Natural killer cell treated with Interleukin-12 subunit alpha and Interleukin-12 subunit beta and Interleukin-15 and Interleukin-18, amount 100 ng/mL, for 72 hours (primary cell): Measurements from ENCODE around the gene MS4A2. TPM values are rescaled to one million over a fixed set of nuclear protein-coding genes. Genes with fewer than 3 reads are reported as not detected.
"Not testable (repeated sequence)": the region's sequence is repeated elsewhere in the genome, so short reads cannot be mapped to it uniquely, and the experiment has no call there.

Source experiments
- ATAC-seq, 2 donors: fragments of 150-1000 bp; cut with Tn5 transposase in 1 of 2; sonication (Bioruptor Pico), chemical (Tn5 transposase) in 1 of 2; 2 replicates each; pipeline ENCODE4 v1.10.0; 2021
- DNase-seq: peaks from one replicate; pipeline ENCODE4 v3.0.0; 2022; ENCODE audit warnings: low spot score
- H3K27ac Mint-ChIP-seq, 2 donors: 1 replicate in 1 of 2; 2 replicates in 1 of 2; pipeline ENCODE4 v1.8.0; 2022; ENCODE audit warnings: mixed read lengths in 2 of 2, mild to moderate bottlenecking in 1 of 2, moderate library complexity in 1 of 2
- H3K27me3 Mint-ChIP-seq, 2 donors: 1 replicate in 1 of 2; 2 replicates in 1 of 2; pipeline ENCODE4 v1.8.0; 2022; ENCODE audit warnings: mixed read lengths in 2 of 2
- H3K36me3 Mint-ChIP-seq: one replicate; pipeline ENCODE4 v1.8.0; 2022; ENCODE audit warnings: mixed read lengths
- H3K4me1 Mint-ChIP-seq, 2 donors: 1 replicate in 1 of 2; 2 replicates in 1 of 2; pipeline ENCODE4 v1.8.0; 2022; ENCODE audit warnings: low read depth in 2 of 2, mixed read lengths in 2 of 2, mild to moderate bottlenecking in 1 of 2
- H3K4me3 Mint-ChIP-seq: one replicate; pipeline ENCODE4 v1.8.0; 2022; ENCODE audit warnings: mixed read lengths
- H3K9me3 Mint-ChIP-seq: 2 replicates; pipeline ENCODE4 v1.8.0; 2022; ENCODE audit warnings: mixed read lengths
- total RNA-seq, 2 donors: library from RNA; stranded (reverse); gene quantifications; one replicate each; pipeline ENCODE4 v1.2.3, GENCODE V29; 2022

The MS4A2 gene
- 1 to 10 TPM in 1 of 2 donors, not detected in 1; 1.6 TPM for total RNA-seq

- Mint-ChIP-seq H3K4me3 (peak within 1 kb of the TSS; percentile 9), H3K9me3 (no peaks in the 10 kb centered on the region), H3K27me3 (peaks cover 9 to 12% of the 10 kb centered on the region in 2 donors), H3K4me1 (no peaks in the 10 kb centered on the region), H3K27ac (peak within 1 kb of the TSS in 1 of 2 donors; percentile 32), H3K36me3 (no peaks in the 10 kb centered on the region)
- DNase-seq (no peak), ATAC-seq (no peak)
These were observed at the start of gene MS4A2 for GRCh38 chr11:60088364-60088763. MS4A2 (plus strand) TSS chr11:60088664; CDS start chr11:60088766, 102 bp downstream.

DNA sequence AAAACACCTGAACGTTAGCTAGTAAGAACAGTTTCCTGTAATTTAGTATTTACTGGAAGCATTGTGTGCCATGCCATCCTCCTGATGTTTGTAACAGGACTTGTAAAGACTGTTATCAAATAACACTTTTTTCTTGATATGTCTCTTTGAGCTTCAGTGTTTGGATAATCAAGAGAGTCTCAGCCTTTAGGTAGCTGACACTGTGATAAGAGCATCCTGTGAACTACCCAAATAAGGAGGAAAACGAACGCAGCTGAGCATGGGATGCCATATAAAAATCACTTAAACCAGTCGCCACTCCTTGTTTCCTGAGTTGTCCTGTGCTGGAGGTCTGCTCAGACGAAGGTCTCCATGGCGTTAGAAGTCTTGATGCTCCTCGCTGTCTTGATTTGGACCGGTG is 48.4 kb upstream of the MS4A2 start, which contains the start of gene OOSP2:
Gene OOSP2, plus strand, starts transcription at position 301 of the 400 bp plus-strand sequence. Its CDS starts 51 bp downstream, at position 352.
- no peaks in the 10 kb centered on the region for H3K9me3 Mint-ChIP-seq
- H3K27ac Mint-ChIP-seq = no peak within 1 kb of the TSS
- no peak within 1 kb of the TSS for H3K4me3 Mint-ChIP-seq
- H3K27me3 Mint-ChIP-seq = peaks cover 4 to 14% of the 10 kb centered on the region in 2 donors
- no peaks in the 10 kb centered on the region for H3K36me3 Mint-ChIP-seq
- H3K4me1 Mint-ChIP-seq = no peaks in the 10 kb centered on the region
- DNase-seq = no peak
- no peak for ATAC-seq

- DNase-seq, H3K36me3 Mint-ChIP-seq, H3K4me1 Mint-ChIP-seq, H3K27ac Mint-ChIP-seq, H3K9me3 Mint-ChIP-seq, ATAC-seq, H3K4me3 Mint-ChIP-seq: not testable (repeated sequence)
- peaks cover 0 to 21% of the 10 kb centered on the region in 2 donors for H3K27me3 Mint-ChIP-seq
These were observed 38.0 kb upstream of the MS4A2 start for GRCh38 chr11:60050422-60050821.

GRCh38 chr11:60050839-60051238 is 37.6 kb upstream of the MS4A2 start:
- peaks cover 0 to 20% of the 10 kb centered on the region in 2 donors for H3K27me3 Mint-ChIP-seq
- H3K27ac Mint-ChIP-seq, DNase-seq, H3K4me1 Mint-ChIP-seq, H3K9me3 Mint-ChIP-seq, H3K36me3 Mint-ChIP-seq, H3K4me3 Mint-ChIP-seq, ATAC-seq: not testable (repeated sequence)

- H3K4me3 Mint-ChIP-seq = no peak within 1 kb of the TSS
- H3K27ac Mint-ChIP-seq = peak within 1 kb of the TSS in 1 of 2 donors; percentile 45
- H3K27me3 Mint-ChIP-seq = peaks cover 2 to 16% of the 10 kb centered on the region in 2 donors
- no peak for DNase-seq
- H3K4me1 Mint-ChIP-seq = peaks cover 0 to 6% of the 10 kb centered on the region in 2 donors
- peaks cover 6% of the 10 kb centered on the region for H3K9me3 Mint-ChIP-seq
- no peak for ATAC-seq
- no peaks in the 10 kb centered on the region for H3K36me3 Mint-ChIP-seq
These were observed 32.0 kb upstream of the MS4A2 start, which contains the start of gene MS4A3 for GRCh38 chr11:60056349-60056969. MS4A3 (plus strand) TSS chr11:60056665; CDS start chr11:60061161, 4,496 bp downstream.

DNA sequence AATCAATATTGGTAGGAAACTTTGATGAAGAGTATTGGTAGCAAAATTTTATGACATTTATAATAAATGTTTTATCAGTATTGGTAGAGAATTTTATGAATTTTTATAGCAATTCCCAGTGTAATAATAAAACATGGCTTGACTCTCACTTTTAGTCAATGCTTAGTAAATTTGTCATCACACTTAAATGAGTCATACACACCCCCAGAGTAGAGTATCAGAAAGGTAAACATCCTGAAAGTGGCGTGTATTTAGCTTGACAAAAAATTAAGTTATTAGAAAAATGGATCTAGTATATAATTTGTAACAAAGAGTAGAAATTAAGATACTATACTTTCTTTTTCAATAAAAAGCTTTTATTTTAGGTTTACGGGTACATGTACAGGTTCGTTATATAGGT is 29.4 kb upstream of the MS4A2 start:
- Mint-ChIP-seq H3K4me3 (peak overlapping the region; percentile 18), H3K27me3 (peaks cover 2 to 16% of the 10 kb centered on the region in 2 donors), H3K9me3 (peaks cover 6% of the 10 kb centered on the region), H3K27ac (no peak overlapping the region), H3K36me3 (no peaks in the 10 kb centered on the region), H3K4me1 (peaks cover 0 to 6% of the 10 kb centered on the region in 2 donors)
- ATAC-seq = no peak
- DNase-seq = no peak

DNA sequence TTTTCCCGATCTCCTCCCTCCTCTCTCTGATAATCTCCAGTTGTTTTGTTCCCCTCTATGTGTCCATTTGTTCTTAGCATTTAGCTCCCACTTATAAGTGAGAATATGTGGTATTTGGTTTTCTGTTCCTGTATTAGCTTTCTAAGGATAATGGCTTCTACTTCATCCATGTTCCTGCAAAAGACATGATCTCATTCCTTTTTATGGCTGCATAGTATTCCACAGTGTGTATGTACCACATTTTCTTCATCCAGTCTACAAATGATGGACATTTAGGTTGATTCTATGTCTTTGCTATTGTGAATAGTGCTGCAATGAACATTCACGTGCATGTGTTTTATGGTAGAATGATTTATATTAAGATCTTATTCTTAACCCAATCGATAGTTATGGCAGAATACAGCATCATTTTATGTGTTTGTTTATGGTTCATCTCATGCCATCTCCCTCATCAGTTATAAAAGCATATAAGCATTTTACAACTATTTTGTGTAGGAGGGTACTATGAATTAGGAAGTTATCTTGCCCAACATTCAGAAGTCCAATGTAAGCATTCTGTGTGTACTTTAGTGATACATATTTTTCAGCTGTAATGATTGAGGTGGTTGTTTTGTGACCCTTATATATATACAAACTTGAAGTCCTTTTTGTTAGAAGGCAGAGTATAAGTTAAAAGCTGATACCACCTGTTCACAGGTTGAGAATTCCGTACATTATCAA is 28.8 kb upstream of the MS4A2 start:
- DNase-seq (no peak), ATAC-seq (no peak)
- Mint-ChIP-seq H3K36me3 (no peaks in the 10 kb centered on the region), H3K27ac (no peak overlapping the region), H3K9me3 (peaks cover 6% of the 10 kb centered on the region), H3K4me3 (peak overlapping the region; percentile 18), H3K27me3 (peaks cover 2 to 14% of the 10 kb centered on the region in 2 donors), H3K4me1 (peaks cover 0 to 6% of the 10 kb centered on the region in 2 donors)

GRCh38 chr11:60064111-60064510 is 24.4 kb upstream of the MS4A2 start:
- H3K36me3 Mint-ChIP-seq = no peaks in the 10 kb centered on the region
- DNase-seq = no peak
- no peak overlapping the region for H3K4me3 Mint-ChIP-seq
- H3K27ac Mint-ChIP-seq = no peak overlapping the region
- peaks cover 3% of the 10 kb centered on the region for H3K9me3 Mint-ChIP-seq
- no peaks in the 10 kb centered on the region for H3K4me1 Mint-ChIP-seq
- ATAC-seq = no peak
- H3K27me3 Mint-ChIP-seq = peaks cover 2 to 5% of the 10 kb centered on the region in 2 donors

DNA sequence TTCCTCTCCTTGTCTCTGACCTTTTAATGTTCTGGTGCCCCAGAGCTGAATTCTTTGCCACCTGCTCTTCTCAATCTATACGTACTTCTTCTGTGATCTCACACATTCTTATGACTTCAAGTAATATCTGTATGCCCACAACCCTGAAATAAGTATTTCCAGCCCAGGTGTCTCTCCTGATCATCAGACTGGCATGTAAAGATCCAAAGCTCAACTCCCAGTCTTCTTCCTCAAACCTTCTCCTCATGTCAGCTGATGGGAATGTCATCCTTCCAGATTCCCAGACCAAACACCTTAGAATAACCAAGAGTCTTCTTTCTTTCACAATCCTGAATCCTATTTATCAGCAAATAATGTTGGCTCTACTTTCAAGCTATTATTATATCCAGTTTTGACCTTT is 22.7 kb upstream of the MS4A2 start:
- DNase-seq = no peak
- Mint-ChIP-seq H3K27me3 (no peaks in the 10 kb centered on the region), H3K4me1 (no peaks in the 10 kb centered on the region), H3K9me3 (no peaks in the 10 kb centered on the region), H3K36me3 (no peaks in the 10 kb centered on the region), H3K27ac (no peak overlapping the region), H3K4me3 (no peak overlapping the region)
- ATAC-seq = no peak

DNA sequence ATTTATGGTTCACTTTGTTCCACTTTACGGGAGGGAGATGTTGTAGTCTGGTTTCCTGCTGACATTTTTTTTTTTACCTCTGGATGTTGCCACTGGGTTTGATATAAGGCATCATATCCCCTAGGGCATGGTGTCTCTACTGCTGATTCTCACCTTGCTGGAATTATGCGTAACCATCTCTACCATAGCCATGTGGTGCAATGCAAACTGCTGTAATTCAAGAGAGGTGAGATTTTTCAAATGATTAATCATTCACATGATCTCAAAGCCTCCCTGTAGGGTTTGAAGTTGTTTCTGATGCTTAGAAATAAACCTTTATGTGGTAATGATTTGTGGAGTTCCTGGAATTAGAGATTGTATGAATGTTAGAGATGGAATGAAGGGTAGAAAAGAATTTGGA is 19.0 kb upstream of the MS4A2 start:
- no peak overlapping the region for H3K27ac Mint-ChIP-seq
- no peaks in the 10 kb centered on the region for H3K36me3 Mint-ChIP-seq
- H3K27me3 Mint-ChIP-seq = peaks cover 4 to 8% of the 10 kb centered on the region in 2 donors
- H3K4me1 Mint-ChIP-seq = no peaks in the 10 kb centered on the region
- ATAC-seq (no peak), DNase-seq (no peak)
- no peak overlapping the region for H3K4me3 Mint-ChIP-seq
- peaks cover 4% of the 10 kb centered on the region for H3K9me3 Mint-ChIP-seq

GRCh38 chr11:60071644-60072043 is 16.8 kb upstream of the MS4A2 start:
- not testable (repeated sequence) for H3K36me3 Mint-ChIP-seq, H3K27me3 Mint-ChIP-seq, H3K4me1 Mint-ChIP-seq, ATAC-seq, H3K4me3 Mint-ChIP-seq, DNase-seq, H3K9me3 Mint-ChIP-seq
- H3K27ac Mint-ChIP-seq = peak overlapping the region in 1 of 2 donors; percentile 40

- Mint-ChIP-seq H3K9me3 (no peaks in the 10 kb centered on the region), H3K4me3 (no peak overlapping the region)
- ATAC-seq = no peak
These were observed 11.1 kb upstream of the MS4A2 start for GRCh38 chr11:60077216-60077817.

DNA sequence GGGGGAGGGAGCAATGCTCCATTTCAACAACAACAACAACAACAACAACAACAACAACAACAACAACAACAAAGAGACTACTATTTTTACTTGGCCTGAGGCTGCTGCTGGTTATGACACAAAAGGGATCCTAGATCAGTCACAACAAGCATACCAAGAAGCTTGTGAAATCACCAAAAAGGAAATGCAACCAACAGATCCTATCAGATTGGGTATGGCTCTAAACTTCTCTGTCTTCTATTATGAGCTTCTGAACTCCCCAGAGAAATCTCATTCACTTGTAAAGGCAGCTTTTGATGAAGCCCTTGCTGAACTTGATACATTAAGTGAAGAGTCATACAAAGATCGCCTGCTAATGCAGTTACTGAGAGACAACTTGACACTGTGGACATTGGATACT is 10.5 kb upstream of the MS4A2 start:
- H3K9me3 Mint-ChIP-seq = no peaks in the 10 kb centered on the region
- H3K27ac Mint-ChIP-seq = no peak overlapping the region
- no peaks in the 10 kb centered on the region for H3K36me3 Mint-ChIP-seq
- H3K4me1 Mint-ChIP-seq = no peaks in the 10 kb centered on the region
- H3K4me3 Mint-ChIP-seq = peak overlapping the region; percentile 44
- DNase-seq (no peak), ATAC-seq (no peak)
- peaks cover 0 to 22% of the 10 kb centered on the region in 2 donors for H3K27me3 Mint-ChIP-seq

More at GRCh38 chr11:60077216-60077817, 11.1 kb upstream of the MS4A2 start:
- DNase-seq = no peak
- Mint-ChIP-seq H3K27ac (no peak overlapping the region), H3K36me3 (no peaks in the 10 kb centered on the region), H3K4me1 (no peaks in the 10 kb centered on the region), H3K27me3 (peaks cover under 1 to 18% of the 10 kb centered on the region in 2 donors)

GRCh38 chr11:60078745-60079144 is 9.7 kb upstream of the MS4A2 start:
- Mint-ChIP-seq H3K4me1 (no peaks in the 10 kb centered on the region), H3K36me3 (no peaks in the 10 kb centered on the region), H3K9me3 (no peaks in the 10 kb centered on the region), H3K4me3 (no peak overlapping the region), H3K27ac (no peak overlapping the region), H3K27me3 (peaks cover 0 to 22% of the 10 kb centered on the region in 2 donors)
- no peak for ATAC-seq
- DNase-seq = no peak
